HG03060 (cell line): ENCODE results near the gene FAM177B.
"Not testable (repeated sequence)": the region's sequence is repeated elsewhere in the genome, so short reads cannot be mapped to it uniquely, and the experiment has no call there.

Experiments used
- ATAC-seq: cut with Tn5 transposase; IDR thresholded peaks from one replicate; pipeline ENCODE4 v1.9.1; 2021; ENCODE audit warnings: low read depth, moderate number of reproducible peaks; ENCODE audit not compliant: unreplicated experiment

FAM177B gene

GRCh38 chr1:222739465-222739864 lies 2.5 kb downstream of the FAM177B start:
- no peak for ATAC-seq

GRCh38 chr1:222739929-222740328 lies 2.9 kb downstream of the FAM177B start:
- ATAC-seq = no peak

- ATAC-seq = not testable (repeated sequence)
Observed at GRCh38 chr1:222741630-222742457, 4.8 kb downstream of the FAM177B start.

- ATAC-seq = no peak
Observed at GRCh38 chr1:222749927-222750326, 12.9 kb downstream of the FAM177B start.

- no peak for ATAC-seq
Observed at GRCh38 chr1:222750651-222751050, 13.6 kb downstream of the FAM177B start.

GRCh38 chr1:222751255-222751654 lies 14.3 kb downstream of the FAM177B start:
- no peak for ATAC-seq

GRCh38 chr1:222754366-222755139 lies 17.6 kb downstream of the FAM177B start:
- no peak for ATAC-seq

GRCh38 chr1:222757646-222758268 lies 20.8 kb downstream of the FAM177B start:
- no peak for ATAC-seq

- ATAC-seq = no peak
Observed at GRCh38 chr1:222759451-222760035, 22.5 kb downstream of the FAM177B start.

GRCh38 chr1:222761083-222761482 lies 24.1 kb downstream of the FAM177B start:
- ATAC-seq = no peak

GRCh38 chr1:222762178-222762577 lies 25.2 kb downstream of the FAM177B start:
- not testable (repeated sequence) for ATAC-seq

GRCh38 chr1:222767152-222767571 lies 30.2 kb downstream of the FAM177B start:
- no peak for ATAC-seq

GRCh38 chr1:222768592-222768991 lies 31.6 kb downstream of the FAM177B start:
- no peak for ATAC-seq

GRCh38 chr1:222769181-222769580 lies 32.2 kb downstream of the FAM177B start:
- ATAC-seq = no peak

- ATAC-seq = no peak
Observed at GRCh38 chr1:222769971-222770620, 33.1 kb downstream of the FAM177B start.

GRCh38 chr1:222772996-222773379 lies 36.0 kb downstream of the FAM177B start:
- ATAC-seq = peak; percentile 73

- ATAC-seq = no peak
Observed at GRCh38 chr1:222777463-222777862, 40.5 kb downstream of the FAM177B start.

GRCh38 chr1:222777977-222778376 lies 41.0 kb downstream of the FAM177B start:
- ATAC-seq = no peak

- ATAC-seq = no peak
Observed at GRCh38 chr1:222781251-222781650, 44.2 kb downstream of the FAM177B start.

GRCh38 chr1:222783051-222783450 lies 46.0 kb downstream of the FAM177B start:
- no peak for ATAC-seq
